Colonic mucosa (tissue), 4 donors: ENCODE results near the gene TPD52L1. TPM values are rescaled to one million over a fixed set of nuclear protein-coding genes. Genes with fewer than 3 reads are reported as not detected.

Experiments
- DNase-seq: peaks from one replicate; pipeline ENCODE4 v3.0.0-alpha.2; 2020
- H3K27ac ChIP-seq: fragments of 200-600 bp; one replicate; pipeline ENCODE4 v1.8.0; 2021
- H3K27me3 ChIP-seq: fragments of 200-600 bp; one replicate; pipeline ENCODE4 v1.8.0; 2021
- H3K36me3 ChIP-seq: fragments of 200-600 bp; one replicate; pipeline ENCODE4 v1.8.0; 2021
- H3K4me1 ChIP-seq: fragments of 200-600 bp; one replicate; pipeline ENCODE4 v1.8.0; 2021; ENCODE audit warnings: mild to moderate bottlenecking
- H3K4me3 ChIP-seq: fragments of 200-600 bp; one replicate; pipeline ENCODE4 v1.8.0; 2021
- H3K9ac ChIP-seq, 2 donors: one replicate each; pipeline ENCODE4 v1.7.0; 2013; ENCODE audit warnings: control low read depth in 2 of 2, low read depth in 2 of 2, low read length in 2 of 2
- H3K9me3 ChIP-seq: fragments of 200-600 bp; one replicate; pipeline ENCODE4 v1.8.0; 2021
- CTCF ChIP-seq: fragments of 200-600 bp; IDR thresholded peaks from one replicate; pipeline ENCODE4 v1.8.0; 2022; ENCODE audit warnings: antibody characterized with exemption, mild to moderate bottlenecking
- intact Hi-C: fragments of 100-400 bp; cut with DNase I; formaldehyde crosslinking; loops from one replicate; pipeline ENCODE4 v1.14.1; 2022
- total RNA-seq, 2 donors: library from RNA; stranded (reverse); fragmentation: NEBNext Ultra II Directional in 1 of 2; extraction: Animal tissue kit (Norgen Biotek cat#: 25700) in 1 of 2; gene quantifications; one replicate each; pipeline ENCODE4 v1.2.1, GENCODE V29; 2021
- donor health status: healthy.
- donor health status: DM: no; HTN: no; CAD: no.
- donor health status: DM: no; HTN: no; CAD: no.

Gene TPD52L1
- total RNA-seq, 2 donors from 2014 or later = 15.5 to 16.9 TPM

GRCh38 chr6:125294925-125295324 is 141.4 kb downstream of the TPD52L1 start:
- H3K36me3 ChIP-seq = no peaks in the 10 kb centered on the region
- no peak overlapping the region for H3K27ac ChIP-seq
- H3K9me3 ChIP-seq = no peaks in the 10 kb centered on the region
- no peak for DNase-seq
- no peaks in the 10 kb centered on the region for H3K27me3 ChIP-seq
- H3K4me3 ChIP-seq = no peak overlapping the region
- intact Hi-C loops = loop anchor here (5.0 kb wide), 1 partner anchor 88 kb away; no protein-coding TSS in a partner anchor
- TF ChIP-seq CTCF = no peak
- H3K4me1 ChIP-seq = peaks cover under 1% of the 10 kb centered on the region
- no peak overlapping the region for H3K9ac ChIP-seq

DNA sequence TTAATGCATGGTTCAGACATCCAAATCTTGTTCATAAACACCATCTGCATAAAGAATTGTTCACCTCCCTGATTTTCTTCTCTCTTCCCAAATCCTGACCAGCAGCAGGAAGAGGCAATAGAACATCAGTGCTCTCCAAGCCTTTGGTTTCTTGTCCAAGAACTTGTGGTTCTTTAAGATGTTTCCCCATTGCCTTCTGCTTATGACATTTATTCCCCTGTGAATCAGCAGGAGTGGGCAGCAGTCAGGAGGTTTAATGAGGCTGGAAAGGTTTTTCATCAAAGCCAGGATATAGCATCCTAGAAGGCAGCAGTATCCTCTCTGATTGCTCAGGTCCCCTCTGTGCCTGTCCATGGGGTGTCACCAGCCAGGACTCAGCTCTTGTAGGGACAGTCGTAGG is 142.9 kb downstream of the TPD52L1 start:
- Histone ChIP-seq H3K27me3 (no peaks in the 10 kb centered on the region), H3K9me3 (no peaks in the 10 kb centered on the region), H3K4me1 (peaks cover 8% of the 10 kb centered on the region), H3K27ac (no peak overlapping the region), H3K36me3 (no peaks in the 10 kb centered on the region), H3K4me3 (no peak overlapping the region), H3K9ac (no peak overlapping the region)
- intact Hi-C loops = loop anchor here (5.0 kb wide), 1 partner anchor 89 kb away; no protein-coding TSS in a partner anchor
- DNase-seq = no peak
- TF ChIP-seq CTCF = no peak

GRCh38 chr6:125299257-125299656 is 145.7 kb downstream of the TPD52L1 start:
- Histone ChIP-seq H3K9ac (no peak overlapping the region), H3K36me3 (no peaks in the 10 kb centered on the region), H3K27me3 (no peaks in the 10 kb centered on the region), H3K4me1 (peaks cover 8% of the 10 kb centered on the region), H3K4me3 (no peak overlapping the region), H3K27ac (no peak overlapping the region), H3K9me3 (no peaks in the 10 kb centered on the region)
- intact Hi-C loops = loop anchor here (5.0 kb wide), 1 partner anchor 92 kb away; no protein-coding TSS in a partner anchor
- no peak for TF ChIP-seq CTCF
- no peak for DNase-seq

DNA sequence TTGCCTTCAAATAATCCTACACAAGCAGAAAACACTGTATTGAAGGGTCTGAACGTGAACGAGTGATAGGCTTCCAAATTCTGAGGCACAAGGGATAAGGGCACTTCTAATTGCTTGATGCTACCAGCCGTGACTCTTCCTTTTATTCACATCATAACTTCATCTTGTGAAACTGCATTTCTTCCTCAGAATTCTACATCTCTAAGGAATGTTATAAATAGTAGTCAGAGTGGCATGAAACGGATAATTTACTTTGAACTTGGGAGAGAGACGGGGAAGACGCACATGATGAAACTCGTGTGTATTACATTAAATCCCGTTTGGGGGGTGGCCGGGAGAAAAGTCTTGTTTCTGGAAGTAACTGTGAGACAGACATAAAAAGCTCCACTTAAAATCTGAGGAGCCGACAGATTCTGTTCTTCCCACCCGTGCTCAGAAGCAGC is 147.4 kb downstream of the TPD52L1 start:
- Histone ChIP-seq H3K4me3 (peak overlapping the region; percentile 54), H3K9me3 (no peaks in the 10 kb centered on the region), H3K27ac (peak overlapping the region; percentile 77), H3K9ac (peak overlapping the region; percentile 76 to 79), H3K36me3 (no peaks in the 10 kb centered on the region), H3K4me1 (peaks cover 8% of the 10 kb centered on the region), H3K27me3 (no peaks in the 10 kb centered on the region)
- intact Hi-C loops = loop anchor here (5.0 to 10.0 kb wide), 3 partner anchors 104 to 654 kb away; partner anchors contain the start of genes HINT3 and TPD52L1
- no peak for DNase-seq
- TF ChIP-seq CTCF = no peak

- Histone ChIP-seq H3K9me3 (no peaks in the 10 kb centered on the region), H3K36me3 (no peaks in the 10 kb centered on the region), H3K27me3 (no peaks in the 10 kb centered on the region), H3K9ac (peak within 1 kb of the TSS; percentile 76 to 79), H3K4me3 (peak within 1 kb of the TSS; percentile 54), H3K27ac (peak within 1 kb of the TSS; percentile 77), H3K4me1 (peaks cover 8% of the 10 kb centered on the region)
- intact Hi-C loops = loop anchor here (5.0 to 10.0 kb wide), 3 partner anchors 104 to 653 kb away; partner anchors contain the start of genes HINT3 and TPD52L1
- TF ChIP-seq CTCF = no peak
- peak; percentile 70 for DNase-seq
Measured at GRCh38 chr6:125301435-125302391, 148.1 kb downstream of the TPD52L1 start, which contains the start of gene HDDC2. HDDC2 (minus strand) TSS chr6:125301967; CDS start chr6:125301932, 35 bp downstream.
